ENCODE results near the gene LYPD6.

LYPD6 gene

GRCh38 chr2:149363958-149364357 is 33.6 kb downstream of the LYPD6 start:
- TF ChIP-seq CTCF (IDR thresholded peaks at IDR 0.05; ENCODE audit: borderline replicate concordance, insufficient read depth, low read depth, low read length): no peak
- no peak overlapping the region for H3K4me3 ChIP-seq (ENCODE audit: low read depth, low read length)

GRCh38 chr2:149364839-149365238 is 34.5 kb downstream of the LYPD6 start:
- no peak for TF ChIP-seq CTCF (IDR thresholded peaks at IDR 0.05; ENCODE audit: borderline replicate concordance, insufficient read depth, low read depth, low read length)
- no peak overlapping the region for H3K4me3 ChIP-seq (ENCODE audit: low read depth, low read length)

GRCh38 chr2:149365931-149366583 is 35.7 kb downstream of the LYPD6 start:
- no peak for TF ChIP-seq CTCF (IDR thresholded peaks at IDR 0.05; ENCODE audit: borderline replicate concordance, insufficient read depth, low read depth, low read length)
- H3K4me3 ChIP-seq (ENCODE audit: low read depth, low read length): no peak overlapping the region

- H3K4me3 ChIP-seq (ENCODE audit: low read depth, low read length): no peak overlapping the region
- no peak for TF ChIP-seq CTCF (IDR thresholded peaks at IDR 0.05; ENCODE audit: borderline replicate concordance, insufficient read depth, low read depth, low read length)
Observed at GRCh38 chr2:149370061-149370775, 39.8 kb downstream of the LYPD6 start.

- no peak for TF ChIP-seq CTCF (IDR thresholded peaks at IDR 0.05; ENCODE audit: borderline replicate concordance, insufficient read depth, low read depth, low read length)
- no peak overlapping the region for H3K4me3 ChIP-seq (ENCODE audit: low read depth, low read length)
Observed at GRCh38 chr2:149371476-149371875, 41.1 kb downstream of the LYPD6 start.

- TF ChIP-seq CTCF (IDR thresholded peaks at IDR 0.05; ENCODE audit: borderline replicate concordance, insufficient read depth, low read depth, low read length): no peak
- H3K4me3 ChIP-seq (ENCODE audit: low read depth, low read length): no peak overlapping the region
Observed at GRCh38 chr2:149375801-149376361, 45.5 kb downstream of the LYPD6 start.

- H3K4me3 ChIP-seq (ENCODE audit: low read depth, low read length): no peak overlapping the region
- TF ChIP-seq CTCF (IDR thresholded peaks at IDR 0.05; ENCODE audit: borderline replicate concordance, insufficient read depth, low read depth, low read length): no peak
Observed at GRCh38 chr2:149380205-149380604, 49.8 kb downstream of the LYPD6 start.
